GM19240 (cell line): Measurements from ENCODE around the gene PTPN14.

ENCODE experiments used
- DNase-seq: peaks from one replicate; pipeline ENCODE4 v3.0.0; 2011; ENCODE audit warnings: low spot score; ENCODE audit not compliant: insufficient read length

Gene PTPN14

GRCh38 chr1:214569357-214570004 is 18.1 kb upstream of the PTPN14 start:
- no peak for DNase-seq

GRCh38 chr1:214568328-214568727 is 16.9 kb upstream of the PTPN14 start:
- no peak for DNase-seq

- no peak for DNase-seq
These were observed 16.1 kb upstream of the PTPN14 start for GRCh38 chr1:214567481-214567980.

- no peak for DNase-seq
These were observed 15.0 kb upstream of the PTPN14 start for GRCh38 chr1:214566158-214567104.

GRCh38 chr1:214565310-214565709 is 13.9 kb upstream of the PTPN14 start:
- DNase-seq: no peak

- DNase-seq: no peak
These were observed 12.5 kb upstream of the PTPN14 start for GRCh38 chr1:214563881-214564280.

GRCh38 chr1:214557952-214558735 is 6.7 kb upstream of the PTPN14 start:
- DNase-seq: no peak

- no peak for DNase-seq
These were observed 1.8 kb upstream of the PTPN14 start for GRCh38 chr1:214553142-214553710.

GRCh38 chr1:214552174-214552608 is 789 bp upstream of the PTPN14 start:
- DNase-seq: no peak

- no peak for DNase-seq
These were observed 456 bp downstream of the PTPN14 start for GRCh38 chr1:214550857-214551435.

GRCh38 chr1:214550013-214550856 is 1.2 kb downstream of the PTPN14 start:
- no peak for DNase-seq

GRCh38 chr1:214549604-214550003 is 1.8 kb downstream of the PTPN14 start:
- DNase-seq: no peak

- no peak for DNase-seq
These were observed 2.4 kb downstream of the PTPN14 start for GRCh38 chr1:214548988-214549387.

GRCh38 chr1:214548271-214548670 is 3.1 kb downstream of the PTPN14 start:
- no peak for DNase-seq

GRCh38 chr1:214547747-214548146 is 3.7 kb downstream of the PTPN14 start:
- no peak for DNase-seq

- DNase-seq: no peak
These were observed 4.3 kb downstream of the PTPN14 start for GRCh38 chr1:214546886-214547641.

GRCh38 chr1:214546084-214546483 is 5.3 kb downstream of the PTPN14 start:
- no peak for DNase-seq

- no peak for DNase-seq
These were observed 6.1 kb downstream of the PTPN14 start for GRCh38 chr1:214545293-214545692.

- DNase-seq: no peak
These were observed 6.6 kb downstream of the PTPN14 start for GRCh38 chr1:214544791-214545190.
